IMR-90 (cell line): ENCODE data around the gene ANO1. TPM values are rescaled to one million over a fixed set of nuclear protein-coding genes. Genes with fewer than 3 reads are reported as not detected.

ENCODE experiments used
- ATAC-seq: fragments of 200-7000 bp; cut with Tn5 transposase; 2 replicates; pipeline ENCODE4 v1.9.1; 2020; ENCODE audit warnings: low read depth, mild to moderate bottlenecking, moderate library complexity
- BruUV-seq: library from RNA; stranded (reverse); fragments of 400-500 nt; replicated peaks from 2 replicates; lab custom pipeline; 2021; lab: Mats Ljungman, UMichigan
- CTCF ChIA-PET: fragments of 300-600 bp; formaldehyde crosslinking; extraction: SDS; loops from one replicate; lab custom pipeline; 2021; ENCODE audit warnings: antibody characterized with exemption; lab: Yijun Ruan, JAX
- POLR2A ChIA-PET: fragments of 300-600 bp; sonication (Branson Sonifier 250); formaldehyde crosslinking; loops from one replicate; lab custom pipeline; 2022; ENCODE audit warnings: antibody characterized with exemption; ENCODE audit not compliant: unreplicated experiment; lab: Charles Lee
- DNase-seq: peaks from one replicate; pipeline ENCODE4 v3.0.0; 2013
- H2AFZ ChIP-seq: replicated peaks from 2 replicates; pipeline ENCODE3; 2013; ENCODE audit warnings: low read length, mild to moderate bottlenecking; ENCODE audit not compliant: poor library complexity
- H2AK5ac ChIP-seq: 2 replicates; pipeline ENCODE4 v1.6.1; 2013; ENCODE audit warnings: low read depth, low read length, inconsistent platforms
- H2AK9ac ChIP-seq: replicated peaks from 2 replicates; pipeline ENCODE3; 2013; ENCODE audit warnings: mild to moderate bottlenecking, low read depth, low read length, moderate library complexity; ENCODE audit not compliant: poor library complexity
- H2BK120ac ChIP-seq: 2 replicates; pipeline ENCODE4 v1.6.1; 2013; ENCODE audit warnings: low read depth, low read length, inconsistent platforms
- H2BK15ac ChIP-seq: 3 replicates; pipeline ENCODE4 v1.6.1; 2013; ENCODE audit warnings: low read depth, low read length, inconsistent platforms
- H2BK20ac ChIP-seq: 2 replicates; pipeline ENCODE4 v1.6.1; 2013; ENCODE audit warnings: low read depth, mild to moderate bottlenecking, inconsistent platforms, low read length, moderate library complexity
- H2BK5ac ChIP-seq: 2 replicates; pipeline ENCODE4 v1.6.1; 2013; ENCODE audit warnings: mild to moderate bottlenecking, low read depth, low read length, inconsistent platforms; ENCODE audit not compliant: poor library complexity, severe bottlenecking
- H3K14ac ChIP-seq: replicated peaks from 2 replicates; pipeline ENCODE4 v1.6.1; 2013; ENCODE audit warnings: low read depth, low read length, inconsistent platforms
- H3K18ac ChIP-seq: 2 replicates; pipeline ENCODE4 v1.6.1; 2013; ENCODE audit warnings: low read depth, low read length, control low read depth
- H3K23ac ChIP-seq: 2 replicates; pipeline ENCODE4 v1.6.1; 2013; ENCODE audit warnings: low read depth, low read length, inconsistent platforms
- H3K27ac ChIP-seq: 2 replicates; pipeline ENCODE4 v1.5.1; 2013; ENCODE audit warnings: mild to moderate bottlenecking, control low read depth, low read length; ENCODE audit not compliant: insufficient read depth
- H3K27me3 ChIP-seq: 2 replicates; pipeline ENCODE4 v1.6.1; 2013; ENCODE audit warnings: low read length; ENCODE audit not compliant: control insufficient read depth, insufficient read depth
- H3K36me3 ChIP-seq: 2 replicates; pipeline ENCODE4 v1.6.1; 2013; ENCODE audit warnings: low read length, mixed read lengths; ENCODE audit not compliant: control insufficient read depth, insufficient read depth
- H3K4ac ChIP-seq: 2 replicates; pipeline ENCODE4 v1.6.1; 2013; ENCODE audit warnings: low read depth, low read length, inconsistent platforms
- H3K4me1 ChIP-seq: 2 replicates; pipeline ENCODE4 v1.6.1; 2013; ENCODE audit warnings: low read length, mixed read lengths; ENCODE audit not compliant: control insufficient read depth, insufficient read depth
- H3K4me2 ChIP-seq: 2 replicates; pipeline ENCODE4 v1.6.1; 2013; ENCODE audit warnings: low read depth, mild to moderate bottlenecking, control low read depth, low read length, moderate library complexity
- H3K4me3 ChIP-seq: 2 replicates; pipeline ENCODE4 v1.5.1; 2013; ENCODE audit warnings: low read depth, mild to moderate bottlenecking, control low read depth, low read length, moderate library complexity; ENCODE audit not compliant: insufficient read depth
- H3K56ac ChIP-seq: 2 replicates; pipeline ENCODE4 v1.6.1; 2013; ENCODE audit warnings: low read length, inconsistent platforms; ENCODE audit not compliant: insufficient read depth; ENCODE audit errors: extremely low read depth
- H3K79me1 ChIP-seq, 2 experiments: 2 replicates each; pipeline ENCODE4 v1.6.1; 2013; ENCODE audit warnings: low read length in 2 of 2, inconsistent platforms in 1 of 2, low read depth in 1 of 2
- H3K9ac ChIP-seq: 2 replicates; pipeline ENCODE4 v1.6.1; 2013; ENCODE audit warnings: low read depth, low read length, control low read depth
- H3K9me1 ChIP-seq: 2 replicates; pipeline ENCODE4 v1.6.1; 2013; ENCODE audit warnings: low read length, inconsistent platforms; ENCODE audit not compliant: insufficient read depth
- H3K9me3 ChIP-seq: 2 replicates; pipeline ENCODE4 v1.6.1; 2013; ENCODE audit warnings: low read length; ENCODE audit not compliant: control insufficient read depth, insufficient read depth
- H4K20me1 ChIP-seq: 2 replicates; pipeline ENCODE4 v1.6.1; 2013; ENCODE audit warnings: low read length, inconsistent platforms; ENCODE audit not compliant: insufficient read depth
- H4K5ac ChIP-seq: 2 replicates; pipeline ENCODE4 v1.6.1; 2013; ENCODE audit warnings: mild to moderate bottlenecking, low read depth, low read length, control low read depth
- H4K8ac ChIP-seq, 2 experiments: 2 replicates each; pipeline ENCODE4 v1.6.1; 2013; ENCODE audit warnings: low read depth in 2 of 2, low read length in 2 of 2, control low read depth in 1 of 2, inconsistent platforms in 1 of 2
- H4K91ac ChIP-seq: 2 replicates; pipeline ENCODE4 v1.6.1; 2013; ENCODE audit warnings: low read depth, low read length, inconsistent platforms; ENCODE audit not compliant: insufficient read depth
- BHLHE40 ChIP-seq: fragments of 150-350 bp; IDR thresholded peaks from 2 replicates; pipeline ENCODE4 v1.6.1; 2016; ENCODE audit warnings: mild to moderate bottlenecking, low read depth, low read length
- MAFK ChIP-seq: IDR thresholded peaks from 2 replicates; pipeline ENCODE4 v1.6.1; 2012; ENCODE audit warnings: low read depth, low read length, improper control_type of control experiment
- WGBS, 2 experiments: methylation state at CpG; one replicate each; pipeline versions ENCODE4 v1.1.5 to v1.1.7; 2013; ENCODE audit warnings: missing lambda C conversion rate in 2 of 2; ENCODE audit not compliant: insufficient read length in 1 of 2; ENCODE audit errors: extremely low coverage in 2 of 2; 5-methylcytosine and 5-hydroxymethylcytosine counted together
- dilution Hi-C: fragments of 300-500 bp; cut with HindIII; formaldehyde crosslinking; loops from one replicate; pipeline ENCODE4 v1.14.3; 2018; ENCODE audit warnings: low sequenced_read_pairs; ENCODE audit not compliant: unreplicated experiment
- in situ Hi-C: fragments of 300-500 bp; cut with MboI; formaldehyde crosslinking; loops from 3 replicates; pipeline ENCODE4 v1.14.3; 2019; ENCODE audit warnings: low sequenced_read_pairs, inconsistent platforms, mixed read lengths
- intact Hi-C: fragments of 100-400 bp; cut with micrococcal nuclease; formaldehyde crosslinking; loops from 2 replicates; pipeline ENCODE4 v1.10.0; 2022
- polyA plus RNA-seq, 3 experiments: library from polyadenylated mRNA; depleted of rRNA; stranded (reverse); fragments of >200 nt; gene quantifications; 2 replicates each; pipeline ENCODE4 v1.2.3, GENCODE V29; 2012; ENCODE audit warnings: low replicate concordance in 1 of 3
- total RNA-seq: library from RNA; depleted of rRNA; stranded (reverse); fragments of >200 nt; gene quantifications from 2 replicates; pipeline ENCODE4 v1.2.3, GENCODE V29; 2012
- TF ChIP-seq, protein P1 (sequence below): fragments of 150-350 bp; IDR thresholded peaks from 2 replicates; pipeline ENCODE4 v1.6.1; 2016; ENCODE audit warnings: low read depth, mild to moderate bottlenecking, low read length, moderate library complexity, borderline replicate concordance

ANO1 gene
- total and polyA plus RNA-seq, 2 of the 4 experiments (the other 2 are of a cell fraction): 4.1 to 10.7 TPM

GRCh38 chr11:70151671-70152070 is 73.6 kb downstream of the ANO1 start:
- H3K23ac ChIP-seq: no peak overlapping the region
- ATAC-seq (no peak), DNase-seq (no peak)
- TF ChIP-seq, protein P1, sequence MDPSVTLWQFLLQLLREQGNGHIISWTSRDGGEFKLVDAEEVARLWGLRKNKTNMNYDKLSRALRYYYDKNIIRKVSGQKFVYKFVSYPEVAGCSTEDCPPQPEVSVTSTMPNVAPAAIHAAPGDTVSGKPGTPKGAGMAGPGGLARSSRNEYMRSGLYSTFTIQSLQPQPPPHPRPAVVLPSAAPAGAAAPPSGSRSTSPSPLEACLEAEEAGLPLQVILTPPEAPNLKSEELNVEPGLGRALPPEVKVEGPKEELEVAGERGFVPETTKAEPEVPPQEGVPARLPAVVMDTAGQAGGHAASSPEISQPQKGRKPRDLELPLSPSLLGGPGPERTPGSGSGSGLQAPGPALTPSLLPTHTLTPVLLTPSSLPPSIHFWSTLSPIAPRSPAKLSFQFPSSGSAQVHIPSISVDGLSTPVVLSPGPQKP: no peak
- TF ChIP-seq BHLHE40 (no peak), MAFK (no peak)
- H3K9me1 ChIP-seq: no peaks in the 10 kb centered on the region
- no peak overlapping the region for H2AK5ac ChIP-seq
- H3K4me2 ChIP-seq: no peak overlapping the region
- no peak overlapping the region for H4K8ac ChIP-seq
- no peaks in the 10 kb centered on the region for H3K4me1 ChIP-seq
- H3K56ac ChIP-seq: no peak overlapping the region
- no peak overlapping the region for H3K4me3 ChIP-seq
- H2BK15ac ChIP-seq: no peak overlapping the region
- peaks cover 4% of the 10 kb centered on the region; the same call in 1 of the 2 replicates for H3K36me3 ChIP-seq
- no peak overlapping the region for H3K14ac ChIP-seq
- H4K91ac ChIP-seq: no peak overlapping the region
- dilution Hi-C loops (loop anchor here (25.0 kb wide), 1 partner anchor 239 kb away; no protein-coding TSS in a partner anchor), in situ Hi-C loops (no loop called here), intact Hi-C loops (no loop called here)
- H3K79me1 ChIP-seq: no peaks in the 10 kb centered on the region
- H2AK9ac ChIP-seq: no peak overlapping the region
- H2AFZ ChIP-seq: no peak overlapping the region
- no peak overlapping the region for H3K4ac ChIP-seq
- no peak overlapping the region for H3K9ac ChIP-seq
- no peak overlapping the region for H2BK120ac ChIP-seq
- no TSS peak for BruUV-seq
- no peak overlapping the region for H2BK5ac ChIP-seq
- H3K9me3 ChIP-seq: no peaks in the 10 kb centered on the region
- CTCF ChIA-PET: no interaction called here
- no peaks in the 10 kb centered on the region for H4K20me1 ChIP-seq
- H3K27me3 ChIP-seq: no peaks in the 10 kb centered on the region
- POLR2A ChIA-PET: no interaction called here
- H3K27ac ChIP-seq: no peak overlapping the region
- no peak overlapping the region for H3K18ac ChIP-seq
- H2BK20ac ChIP-seq: no peak overlapping the region
- no peak overlapping the region for H4K5ac ChIP-seq
- 50% methylated on average over 1 of the region's 9 CpGs; no CpG with 5 or more reads in 1 of the 2 experiments for WGBS, 2 experiments
